Fibroblast of mammary gland (primary cell): ENCODE data around the gene B3GAT1.

Experiments used
- DNase-seq: peaks from one replicate; pipeline ENCODE4 v3.0.0-alpha.2; 2010; ENCODE audit warnings: low read depth
- H3K4me3 ChIP-seq: 2 replicates; pipeline ENCODE4 v1.5.1; 2011; ENCODE audit warnings: low read depth, mild to moderate bottlenecking, low read length, moderate library complexity; ENCODE audit not compliant: control insufficient read depth
- CTCF ChIP-seq: conservative IDR thresholded peaks from 2 replicates; pipeline ENCODE4 v1.5.1; 2011; ENCODE audit warnings: low read depth, low read length, inconsistent platforms; ENCODE audit not compliant: control insufficient read depth, insufficient read depth

Gene B3GAT1

DNA sequence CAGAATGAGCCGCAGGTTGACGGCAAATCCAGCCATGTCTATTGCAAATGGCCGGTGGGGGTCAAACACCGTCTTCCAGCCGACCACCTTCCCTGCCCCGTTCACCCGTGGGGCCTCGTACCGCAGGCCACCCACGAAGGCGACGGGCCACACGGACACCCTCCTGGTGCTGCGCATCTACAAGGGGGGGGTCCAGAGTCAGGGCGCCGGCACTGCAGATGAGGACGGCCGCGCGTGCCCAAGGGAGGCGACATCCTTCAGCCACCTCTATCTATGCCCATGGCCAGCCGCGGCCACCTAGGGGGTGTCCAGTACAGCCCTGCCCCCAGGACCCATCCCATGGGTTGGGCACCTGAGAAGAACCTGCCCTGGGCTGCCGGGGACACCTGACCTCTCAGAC, 29.2 kb downstream of the B3GAT1 start:
- no peak for DNase-seq
- no peak overlapping the region for H3K4me3 ChIP-seq
- no peak for TF ChIP-seq CTCF

DNA sequence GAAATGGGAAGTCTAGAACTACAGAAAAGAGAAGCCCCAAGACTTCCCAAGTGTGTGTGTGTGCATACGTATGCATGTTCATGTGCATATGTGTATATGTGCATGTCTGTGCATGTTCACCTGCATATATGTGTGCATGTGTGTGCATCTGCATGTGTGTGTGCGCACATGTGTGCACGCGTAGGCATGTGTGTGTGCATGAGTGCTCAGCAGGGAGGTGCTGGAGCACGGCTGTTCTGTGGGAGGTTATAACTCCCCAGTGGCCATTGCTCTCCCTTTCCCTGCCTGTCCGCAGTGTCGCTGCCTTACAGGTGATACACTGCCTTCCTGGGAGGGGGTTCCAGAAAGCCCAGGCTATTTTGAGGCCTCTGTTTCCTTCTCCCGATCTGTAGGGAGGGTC, 29.8 kb downstream of the B3GAT1 start:
- no peak for DNase-seq

DNA sequence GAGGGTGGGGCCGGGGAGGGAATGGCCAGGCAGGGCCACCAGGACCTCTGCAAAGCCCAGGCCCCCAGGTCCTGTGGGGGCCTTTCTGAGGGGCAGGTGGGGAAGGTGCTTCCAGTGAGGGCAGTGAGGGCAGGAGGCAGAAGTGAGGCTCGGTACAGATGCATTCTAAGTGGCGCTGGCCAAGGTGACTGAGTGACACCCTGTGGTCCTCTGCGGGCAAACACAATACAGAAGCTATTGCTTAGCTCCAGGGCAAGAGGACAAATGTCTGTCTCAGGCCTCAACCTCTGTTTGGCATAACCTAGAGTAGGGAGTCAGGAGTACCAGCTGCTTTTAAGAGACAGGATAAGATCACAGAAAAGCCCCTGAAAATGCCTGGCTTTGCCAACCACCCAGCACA, 31.3 kb downstream of the B3GAT1 start:
- H3K4me3 ChIP-seq: no peak overlapping the region
- no peak for DNase-seq
- no peak for TF ChIP-seq CTCF

More for the DNA sequence above, 29.8 kb downstream of the B3GAT1 start:
- no peak for TF ChIP-seq CTCF
- no peak overlapping the region for H3K4me3 ChIP-seq

DNA sequence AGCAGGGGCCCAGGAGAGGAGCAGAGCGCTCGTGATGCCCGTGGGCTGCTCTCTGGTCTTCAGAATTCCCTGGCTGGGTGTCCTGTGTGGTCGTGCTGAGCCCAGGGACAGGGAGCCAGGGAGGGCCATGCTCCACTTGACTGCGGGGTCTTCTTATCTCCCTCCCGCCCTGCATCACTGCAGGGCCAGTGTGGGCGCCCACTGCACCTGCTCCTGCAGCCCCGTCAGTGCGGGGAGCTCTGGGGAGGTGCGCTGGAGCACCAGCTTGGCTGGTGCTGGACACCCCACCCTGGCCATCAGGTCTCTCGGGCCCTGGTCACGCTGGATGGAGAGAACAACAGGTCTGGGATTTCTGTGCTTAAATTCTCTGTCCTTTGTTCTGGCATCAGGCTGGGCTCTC, 31.8 kb downstream of the B3GAT1 start:
- no peak overlapping the region for H3K4me3 ChIP-seq
- TF ChIP-seq CTCF: no peak
- no peak for DNase-seq

- no peak for TF ChIP-seq CTCF
- no peak overlapping the region for H3K4me3 ChIP-seq
- DNase-seq: no peak
Observed at GRCh38 chr11:134379241-134379640, 32.8 kb downstream of the B3GAT1 start.

DNA sequence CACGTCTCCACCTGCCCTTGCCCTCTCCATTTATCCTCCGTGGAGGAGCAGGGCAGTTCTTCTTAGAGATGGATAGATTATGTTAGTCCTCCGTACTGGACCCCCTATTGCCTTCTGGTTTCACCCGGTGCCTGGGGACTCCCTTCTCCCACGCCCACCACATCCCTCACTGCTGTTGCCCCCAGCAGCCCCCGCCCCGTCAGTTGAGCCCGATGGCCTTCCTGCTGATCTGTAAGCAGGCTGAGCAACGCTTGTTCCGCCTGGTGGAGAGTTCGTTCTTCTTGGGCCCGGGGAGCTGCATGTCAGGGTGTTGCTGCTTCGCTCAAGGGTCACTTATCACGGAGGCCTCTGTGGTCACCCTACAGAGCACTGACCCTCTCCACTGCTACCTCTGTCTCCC, 34.2 kb downstream of the B3GAT1 start:
- no peak for TF ChIP-seq CTCF
- no peak for DNase-seq
- H3K4me3 ChIP-seq: no peak overlapping the region
